Measurements from ENCODE around the gene SMIM35.

The SMIM35 gene

GRCh38 chr11:117989351-117990102 lies 97.2 kb downstream of the SMIM35 start:
- no peak for TF ChIP-seq CTCF (conservative IDR thresholded peaks at IDR 0.05; ENCODE audit: low read depth, low read length)
- no peak for DNase-seq (ENCODE audit: low read depth)
- H3K4me3 ChIP-seq (ENCODE audit: low read length), result no peak overlapping the region

- TF ChIP-seq CTCF (conservative IDR thresholded peaks at IDR 0.05; ENCODE audit: low read depth, low read length), result no peak
- no peak for DNase-seq (ENCODE audit: low read depth)
- H3K4me3 ChIP-seq (ENCODE audit: low read length), result no peak overlapping the region
These were observed 99.7 kb downstream of the SMIM35 start for GRCh38 chr11:117986981-117987574.

GRCh38 chr11:117985953-117986887 lies 100.5 kb downstream of the SMIM35 start, which contains the start of gene IL10RA:
Gene IL10RA, plus strand, starts transcription at chr11:117986394. Its CDS starts 74 bp downstream, at chr11:117986468.
- H3K4me3 ChIP-seq (ENCODE audit: low read length), result peak within 1 kb of the TSS; percentile 51
- DNase-seq (ENCODE audit: low read depth), result peak; percentile 23
- TF ChIP-seq CTCF (conservative IDR thresholded peaks at IDR 0.05; ENCODE audit: low read depth, low read length), result no peak

GRCh38 chr11:117984476-117984875 lies 102.3 kb downstream of the SMIM35 start:
- H3K4me3 ChIP-seq (ENCODE audit: low read length), result no peak overlapping the region
- no peak for TF ChIP-seq CTCF (conservative IDR thresholded peaks at IDR 0.05; ENCODE audit: low read depth, low read length)
- no peak for DNase-seq (ENCODE audit: low read depth)

- no peak overlapping the region for H3K4me3 ChIP-seq (ENCODE audit: low read length)
- no peak for TF ChIP-seq CTCF (conservative IDR thresholded peaks at IDR 0.05; ENCODE audit: low read depth, low read length)
- DNase-seq (ENCODE audit: low read depth), result no peak
These were observed 103.6 kb downstream of the SMIM35 start for GRCh38 chr11:117983163-117983475.

GRCh38 chr11:117980720-117981119 lies 106.0 kb downstream of the SMIM35 start:
- no peak for TF ChIP-seq CTCF (conservative IDR thresholded peaks at IDR 0.05; ENCODE audit: low read depth, low read length)
- no peak for DNase-seq (ENCODE audit: low read depth)
- no peak overlapping the region for H3K4me3 ChIP-seq (ENCODE audit: low read length)

All from retinal pigment epithelial cell (primary cell).